GM12873 (cell line): ENCODE data around the gene PSMD12.

Experiments used
- CTCF ChIP-seq: IDR thresholded peaks from 2 replicates; pipeline ENCODE4 v1.5.1; 2012; ENCODE audit warnings: low read depth, mild to moderate bottlenecking, moderate library complexity, low read length, control low read depth; ENCODE audit not compliant: insufficient read depth; ENCODE audit errors: missing control alignments

The PSMD12 gene

GRCh38 chr17:67411397-67411796, 45.0 kb upstream of the PSMD12 start:
- no peak for TF ChIP-seq CTCF

GRCh38 chr17:67403483-67403882, 37.1 kb upstream of the PSMD12 start:
- TF ChIP-seq CTCF = no peak

- no peak for TF ChIP-seq CTCF
Observed at GRCh38 chr17:67403065-67403464, 36.7 kb upstream of the PSMD12 start.

- TF ChIP-seq CTCF = no peak
Observed at GRCh38 chr17:67401598-67402504, 35.5 kb upstream of the PSMD12 start.

- TF ChIP-seq CTCF = no peak
Observed at GRCh38 chr17:67401106-67401505, 34.7 kb upstream of the PSMD12 start.

- no peak for TF ChIP-seq CTCF
Observed at GRCh38 chr17:67400193-67400592, 33.8 kb upstream of the PSMD12 start.

- no peak for TF ChIP-seq CTCF
Observed at GRCh38 chr17:67399676-67400075, 33.3 kb upstream of the PSMD12 start.
